ENCODE measurements around the gene TCERG1L. TPM values are rescaled to one million over a fixed set of nuclear protein-coding genes. Genes with fewer than 3 reads are reported as not detected.

TCERG1L gene
- total RNA-seq, 2 donors from 2014 or later, result 1.6 to 4.5 TPM

- WGBS, 2 experiments (ENCODE audit: insufficient coverage in 1 of 2, insufficient read length in 1 of 2), result 95 to 100% methylated on average over 1 to 3 of the region's 3 CpGs
- no peaks in the 10 kb centered on the region for H3K27me3 Mint-ChIP-seq (ENCODE audit: insufficient read depth)
- H3K4me1 Mint-ChIP-seq, result peaks cover 2% of the 10 kb centered on the region
- H3K36me3 Mint-ChIP-seq (ENCODE audit: low read depth), result peaks cover 13% of the 10 kb centered on the region
- H3K9me3 Mint-ChIP-seq, result peaks cover 16% of the 10 kb centered on the region
- Histone ChIP-seq H3K4me1 (ENCODE audit: control insufficient read depth, insufficient read depth, low read length) (no peaks in the 10 kb centered on the region), H3K27me3 (ENCODE audit: control insufficient read depth, insufficient read depth, low read length, poor library complexity, severe bottlenecking) (no peaks in the 10 kb centered on the region), H3K27ac (ENCODE audit: low read depth, low read length) (no peak overlapping the region), H3K9ac (ENCODE audit: extremely low read depth, low read length, poor library complexity, severe bottlenecking) (no peak overlapping the region), H3K4me3 (ENCODE audit: low read length) (no peak overlapping the region), H3K36me3 (ENCODE audit: control insufficient read depth, insufficient read depth, low read length) (no peaks in the 10 kb centered on the region), H3K9me3 (ENCODE audit: control insufficient read depth, low read length) (peaks cover 8% of the 10 kb centered on the region)
- H3K4me3 Mint-ChIP-seq, result no peak overlapping the region
- no peak overlapping the region for H3K27ac Mint-ChIP-seq
- no peak for DNase-seq
- no peak for TF ChIP-seq CTCF (conservative IDR thresholded peaks at IDR 0.05)
These were observed 163.3 kb downstream of the TCERG1L start for GRCh38 chr10:131148270-131148669.

GRCh38 chr10:131147301-131147975 is 164.1 kb downstream of the TCERG1L start:
- Histone ChIP-seq H3K4me3 (ENCODE audit: low read length) (no peak overlapping the region), H3K9me3 (ENCODE audit: control insufficient read depth, low read length) (peaks cover 7% of the 10 kb centered on the region), H3K27me3 (ENCODE audit: control insufficient read depth, insufficient read depth, low read length, poor library complexity, severe bottlenecking) (no peaks in the 10 kb centered on the region), H3K36me3 (ENCODE audit: control insufficient read depth, insufficient read depth, low read length) (no peaks in the 10 kb centered on the region), H3K4me1 (ENCODE audit: control insufficient read depth, insufficient read depth, low read length) (no peaks in the 10 kb centered on the region), H3K9ac (ENCODE audit: extremely low read depth, low read length, poor library complexity, severe bottlenecking) (no peak overlapping the region), H3K27ac (ENCODE audit: low read depth, low read length) (no peak overlapping the region)
- DNase-seq, result no peak
- Mint-ChIP-seq H3K27ac (no peak overlapping the region), H3K4me3 (no peak overlapping the region), H3K36me3 (ENCODE audit: low read depth) (peaks cover 8% of the 10 kb centered on the region), H3K4me1 (peaks cover 2% of the 10 kb centered on the region), H3K9me3 (peaks cover 9% of the 10 kb centered on the region), H3K27me3 (ENCODE audit: insufficient read depth) (no peaks in the 10 kb centered on the region)
- WGBS, 2 experiments (ENCODE audit: insufficient coverage in 1 of 2, insufficient read length in 1 of 2), result 94 to 100% methylated on average over 1 to 27 of the region's 27 CpGs
- no peak for TF ChIP-seq CTCF (conservative IDR thresholded peaks at IDR 0.05)

- peaks cover under 1% of the 10 kb centered on the region for H3K9me3 ChIP-seq (ENCODE audit: control insufficient read depth, low read length)
- Mint-ChIP-seq H3K36me3 (ENCODE audit: low read depth) (peaks cover 4% of the 10 kb centered on the region), H3K27me3 (ENCODE audit: insufficient read depth) (no peaks in the 10 kb centered on the region), H3K4me1 (peaks cover 2% of the 10 kb centered on the region), H3K4me3 (no peak overlapping the region), H3K27ac (no peak overlapping the region), H3K9me3 (peaks cover 2% of the 10 kb centered on the region)
- H3K9ac ChIP-seq (ENCODE audit: extremely low read depth, low read length, poor library complexity, severe bottlenecking), result no peak overlapping the region
- no peak for TF ChIP-seq CTCF (conservative IDR thresholded peaks at IDR 0.05)
- H3K27me3 ChIP-seq (ENCODE audit: control insufficient read depth, insufficient read depth, low read length, poor library complexity, severe bottlenecking), result no peaks in the 10 kb centered on the region
- no peak overlapping the region for H3K4me3 ChIP-seq (ENCODE audit: low read length)
- 84 to 91% methylated on average over 8 to 9 of the region's 9 CpGs for WGBS, 2 experiments (ENCODE audit: insufficient coverage in 1 of 2, insufficient read length in 1 of 2)
- H3K4me1 ChIP-seq (ENCODE audit: control insufficient read depth, insufficient read depth, low read length), result no peaks in the 10 kb centered on the region
- H3K36me3 ChIP-seq (ENCODE audit: control insufficient read depth, insufficient read depth, low read length), result no peaks in the 10 kb centered on the region
- no peak for DNase-seq
- no peak overlapping the region for H3K27ac ChIP-seq (ENCODE audit: low read depth, low read length)
These were observed 164.7 kb downstream of the TCERG1L start for GRCh38 chr10:131146790-131147189.

All from endodermal cell (in vitro differentiated cells).